ENCODE results near the gene FGF23. TPM values are rescaled to one million over a fixed set of nuclear protein-coding genes. Genes with fewer than 3 reads are reported as not detected.

FGF23 gene
- total RNA-seq, 1 experiment from 2014 or later: not detected

Other genes with a start within 250 kb of the FGF23 start
- gene CCND2, start 106.0 kb downstream of the FGF23 start, total RNA-seq (2014; rRNA removed; shearing (Covaris generic)): 92.1 and 98.0 TPM in 2 replicates
- 8.0 and 15.4 TPM in 2 replicates for gene TIGAR, start 58.5 kb downstream of the FGF23 start, total RNA-seq (2014; rRNA removed; shearing (Covaris generic))
- gene FGF6, start 66.1 kb upstream of the FGF23 start, total RNA-seq (2014; rRNA removed; shearing (Covaris generic)): not detected in 2 replicates
- 42.9 and 64.2 TPM in 2 replicates for gene RAD51AP1, start 159.2 kb upstream of the FGF23 start, total RNA-seq (2014; rRNA removed; shearing (Covaris generic))
- 104 and 124 TPM in 2 replicates for gene DYRK4, start 182.5 kb upstream of the FGF23 start, total RNA-seq (2014; rRNA removed; shearing (Covaris generic))

Measured in H4 (cell line).